GM10248 (cell line): ENCODE results near the gene SLC26A4.

Experiments
- CTCF ChIA-PET: fragments of 300-600 bp; sonication (Branson Sonifier 250); formaldehyde crosslinking; extraction: SDS; loops from one replicate; lab custom pipeline; 2021; ENCODE audit warnings: antibody characterized with exemption; lab: Yijun Ruan, JAX
- POLR2A ChIA-PET: fragments of 350-650 bp; sonication (Branson Sonifier 250); formaldehyde crosslinking; extraction: SDS; loops from one replicate; lab custom pipeline; 2020; ENCODE audit warnings: antibody characterized with exemption; lab: Yijun Ruan, JAX
- DNase-seq: peaks from one replicate; pipeline ENCODE4 v3.0.0; 2012; ENCODE audit errors: extremely low spot score
- TF ChIP-seq, protein P1 (sequence below): IDR thresholded peaks from 2 replicates; pipeline ENCODE4 v1.5.1; 2012; ENCODE audit warnings: mild to moderate bottlenecking, low read depth; ENCODE audit errors: extremely low read depth, missing control alignments, control extremely low read depth

The SLC26A4 gene

GRCh38 chr7:107660381-107661080, at the start of gene SLC26A4:
Gene SLC26A4 (plus strand): TSS chr7:107660828. CDS start chr7:107661642, 814 bp downstream.
- POLR2A ChIA-PET, result no interaction called here
- peak; percentile 44 for DNase-seq
- TF ChIP-seq, protein P1, sequence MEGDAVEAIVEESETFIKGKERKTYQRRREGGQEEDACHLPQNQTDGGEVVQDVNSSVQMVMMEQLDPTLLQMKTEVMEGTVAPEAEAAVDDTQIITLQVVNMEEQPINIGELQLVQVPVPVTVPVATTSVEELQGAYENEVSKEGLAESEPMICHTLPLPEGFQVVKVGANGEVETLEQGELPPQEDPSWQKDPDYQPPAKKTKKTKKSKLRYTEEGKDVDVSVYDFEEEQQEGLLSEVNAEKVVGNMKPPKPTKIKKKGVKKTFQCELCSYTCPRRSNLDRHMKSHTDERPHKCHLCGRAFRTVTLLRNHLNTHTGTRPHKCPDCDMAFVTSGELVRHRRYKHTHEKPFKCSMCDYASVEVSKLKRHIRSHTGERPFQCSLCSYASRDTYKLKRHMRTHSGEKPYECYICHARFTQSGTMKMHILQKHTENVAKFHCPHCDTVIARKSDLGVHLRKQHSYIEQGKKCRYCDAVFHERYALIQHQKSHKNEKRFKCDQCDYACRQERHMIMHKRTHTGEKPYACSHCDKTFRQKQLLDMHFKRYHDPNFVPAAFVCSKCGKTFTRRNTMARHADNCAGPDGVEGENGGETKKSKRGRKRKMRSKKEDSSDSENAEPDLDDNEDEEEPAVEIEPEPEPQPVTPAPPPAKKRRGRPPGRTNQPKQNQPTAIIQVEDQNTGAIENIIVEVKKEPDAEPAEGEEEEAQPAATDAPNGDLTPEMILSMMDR, result no peak
- CTCF ChIA-PET, result no interaction called here

- TF ChIP-seq, protein P1, result no peak
- CTCF ChIA-PET, result no interaction called here
- POLR2A ChIA-PET, result no interaction called here
- DNase-seq, result no peak
Measured at GRCh38 chr7:107613439-107613838, 47.2 kb upstream of the SLC26A4 start.

DNA sequence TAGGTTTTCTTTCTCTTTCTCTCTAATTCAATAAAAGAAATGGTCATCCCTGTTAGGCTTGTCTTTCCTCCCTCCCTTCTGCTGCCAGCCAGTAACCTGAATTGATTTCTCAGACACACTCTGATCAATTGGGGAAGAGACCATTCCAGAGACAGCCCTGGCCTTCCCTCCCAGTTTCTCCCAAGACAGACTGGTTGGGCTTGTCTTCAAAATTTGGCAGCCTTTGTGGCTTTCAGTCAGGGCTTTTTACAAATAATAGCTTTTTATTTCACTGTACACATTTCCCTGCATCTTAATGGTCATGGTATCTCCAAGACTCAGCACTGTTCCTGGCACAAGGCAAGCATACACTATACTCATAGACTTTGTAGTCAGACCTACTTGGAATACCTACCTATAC, 46.7 kb upstream of the SLC26A4 start:
- no peak for DNase-seq
- TF ChIP-seq, protein P1, result no peak
- ChIA-PET POLR2A (no interaction called here), CTCF (no interaction called here)

- TF ChIP-seq, protein P1, result no peak
- ChIA-PET CTCF (no interaction called here), POLR2A (no interaction called here)
- DNase-seq, result no peak
Measured at GRCh38 chr7:107614425-107614824, 46.2 kb upstream of the SLC26A4 start.

DNA sequence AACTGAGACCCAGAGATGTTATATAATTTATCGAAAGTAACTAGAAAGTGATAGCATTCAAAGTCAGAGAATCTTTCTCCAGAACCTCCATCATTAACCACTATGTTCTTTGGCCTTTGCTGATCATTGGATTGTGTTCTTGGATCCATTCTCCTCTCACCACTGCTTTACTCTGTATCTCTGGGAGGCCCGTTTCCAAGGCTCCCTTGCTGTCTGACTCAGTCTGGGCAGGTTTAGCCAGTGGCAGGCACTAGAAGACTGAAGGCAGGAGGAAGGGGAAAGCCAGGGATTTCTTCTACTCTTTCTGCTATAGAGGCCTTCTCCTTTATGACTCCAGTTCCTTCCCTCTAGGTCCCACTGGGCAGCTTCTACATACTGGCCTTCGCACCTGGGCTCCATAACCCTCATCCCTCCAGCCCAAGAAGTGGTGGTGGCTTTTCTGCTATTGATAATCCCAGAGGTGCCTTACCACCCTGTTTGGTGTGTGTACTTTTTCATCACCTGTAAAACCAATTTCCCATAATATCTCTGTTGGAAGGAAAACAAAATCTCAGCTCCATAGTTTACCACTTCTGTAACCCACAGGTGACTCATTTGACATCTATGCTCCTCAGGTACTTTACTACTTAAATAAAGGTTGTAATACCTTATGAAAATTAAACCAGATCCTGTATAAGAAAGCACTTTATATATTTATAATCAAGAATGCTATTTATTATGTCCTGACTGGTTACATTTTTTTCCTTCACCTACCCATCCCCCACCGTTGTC, 44.5 kb upstream of the SLC26A4 start:
- no peak for DNase-seq
- ChIA-PET POLR2A (no interaction called here), CTCF (interaction anchor here (1.0 kb wide), 1 partner anchor 10 kb away, joined by 3 read pairs; no protein-coding TSS in a partner anchor)
- TF ChIP-seq, protein P1, result no peak

DNA sequence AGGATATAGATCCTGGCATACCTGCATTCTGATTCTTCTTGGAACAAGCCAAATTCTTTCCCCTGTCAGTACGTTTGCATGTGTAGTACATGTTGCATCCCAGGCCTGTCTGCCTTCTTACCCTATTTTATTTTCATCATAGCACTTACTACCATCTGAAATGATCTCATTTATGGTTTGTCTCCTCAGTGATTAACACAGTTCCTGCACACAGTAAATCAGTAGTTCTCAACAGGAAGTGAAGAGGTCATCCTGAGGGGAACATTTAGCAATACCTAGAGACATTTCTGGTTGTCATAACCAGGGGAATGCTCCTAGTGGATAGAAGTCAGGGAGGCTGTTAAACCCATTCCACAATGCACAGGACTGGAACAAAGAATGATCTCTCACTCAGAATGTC, 38.2 kb upstream of the SLC26A4 start:
- TF ChIP-seq, protein P1, result no peak
- ChIA-PET CTCF (interaction anchor here (1.6 kb wide), 1 partner anchor 30 kb away, joined by 3 read pairs; no protein-coding TSS in a partner anchor), POLR2A (no interaction called here)
- DNase-seq, result no peak
